WTC11 (cell line): ENCODE data around the gene SPTB. TPM values are rescaled to one million over a fixed set of nuclear protein-coding genes. Genes with fewer than 3 reads are reported as not detected.

Experiments
- ATAC-seq: fragments of 200-7000 bp; cut with Tn5 transposase; 2 replicates; pipeline ENCODE4 v1.10.0; 2021; ENCODE audit warnings: mild to moderate bottlenecking, moderate library complexity
- CTCF ChIA-PET: fragments of 300-600 bp; sonication (Branson Sonifier 250); formaldehyde crosslinking; loops from one replicate; lab custom pipeline; 2021; ENCODE audit warnings: antibody characterized with exemption; lab: Charles Lee
- POLR2A ChIA-PET: fragments of 350-600 bp; sonication (Branson Sonifier 250); formaldehyde crosslinking; loops from one replicate; lab custom pipeline; 2021; ENCODE audit warnings: antibody characterized with exemption; lab: Charles Lee
- DNase-seq: peaks from one replicate; pipeline ENCODE4 v3.0.0; 2021; ENCODE audit warnings: low spot score
- H3K27ac Mint-ChIP-seq: 2 replicates; pipeline ENCODE4 v1.8.0; 2021; ENCODE audit warnings: mixed read lengths
- H3K27me3 Mint-ChIP-seq: 2 replicates; pipeline ENCODE4 v1.8.0; 2021; ENCODE audit warnings: low read depth, mild to moderate bottlenecking, moderate library complexity, mixed read lengths
- H3K36me3 Mint-ChIP-seq: 2 replicates; pipeline ENCODE4 v1.8.0; 2021; ENCODE audit warnings: mixed read lengths
- H3K4me1 Mint-ChIP-seq: 2 replicates; pipeline ENCODE4 v1.8.0; 2022; ENCODE audit warnings: mixed read lengths
- H3K4me3 Mint-ChIP-seq: 2 replicates; pipeline ENCODE4 v1.8.0; 2021; ENCODE audit warnings: mild to moderate bottlenecking, moderate library complexity, mixed read lengths
- H3K9me3 Mint-ChIP-seq: 2 replicates; pipeline ENCODE4 v1.8.0; 2021; ENCODE audit warnings: mixed read lengths
- AR ChIP-seq: fragments of 250-450 bp; sonication (Bioruptor Pico); IDR thresholded peaks from 2 replicates; pipeline ENCODE4 v1.9.0; 2021; ENCODE audit warnings: mild to moderate bottlenecking
- CBFB ChIP-seq: sonication (generic); formaldehyde crosslinking; IDR thresholded peaks from 2 replicates; pipeline ENCODE4 v1.8.1; 2022; ENCODE audit warnings: mild to moderate bottlenecking, low read depth, missing genetic modification reagents
- CREB1 ChIP-seq: sonication (generic); formaldehyde crosslinking; IDR thresholded peaks from 2 replicates; pipeline ENCODE4 v1.8.0; 2023; ENCODE audit warnings: mild to moderate bottlenecking, missing genetic modification reagents
- E2F4 ChIP-seq: sonication (generic); formaldehyde crosslinking; IDR thresholded peaks from 2 replicates; pipeline ENCODE4 v1.8.1; 2022; ENCODE audit warnings: low read depth, mild to moderate bottlenecking, moderate library complexity, missing genetic modification reagents, borderline replicate concordance
- GABPB1 ChIP-seq: sonication (generic); formaldehyde crosslinking; IDR thresholded peaks from 2 replicates; pipeline ENCODE4 v1.8.1; 2023; ENCODE audit warnings: mild to moderate bottlenecking, missing genetic modification reagents
- MAX ChIP-seq: sonication (generic); formaldehyde crosslinking; IDR thresholded peaks from 2 replicates; pipeline ENCODE4 v1.8.0; 2022; ENCODE audit warnings: mild to moderate bottlenecking, missing genetic modification reagents
- MLX ChIP-seq: sonication (generic); formaldehyde crosslinking; IDR thresholded peaks from 2 replicates; pipeline ENCODE4 v1.8.1; 2023; ENCODE audit warnings: mild to moderate bottlenecking, missing genetic modification reagents, moderate library complexity
- NFYB ChIP-seq: sonication (generic); formaldehyde crosslinking; conservative IDR thresholded peaks from 2 replicates; pipeline ENCODE4 v1.8.0; 2022; ENCODE audit warnings: low read depth, missing genetic modification reagents
- NR2C2 ChIP-seq: sonication (generic); formaldehyde crosslinking; IDR thresholded peaks from 2 replicates; pipeline ENCODE4 v1.8.0; 2022; ENCODE audit warnings: mild to moderate bottlenecking, missing genetic modification reagents
- OVOL2 ChIP-seq: fragments of 250-450 bp; sonication (Bioruptor Pico); IDR thresholded peaks from 2 replicates; pipeline ENCODE4 v1.9.0; 2021; ENCODE audit warnings: mild to moderate bottlenecking, borderline replicate concordance
- PREB ChIP-seq: sonication (generic); formaldehyde crosslinking; IDR thresholded peaks from 2 replicates; pipeline ENCODE4 v1.8.1; 2022; ENCODE audit warnings: mild to moderate bottlenecking, missing genetic modification reagents, moderate library complexity, borderline replicate concordance
- RELA ChIP-seq: sonication (generic); formaldehyde crosslinking; IDR thresholded peaks from 2 replicates; pipeline ENCODE4 v1.8.1; 2022; ENCODE audit warnings: missing genetic modification reagents, mild to moderate bottlenecking, borderline replicate concordance
- TEAD4 ChIP-seq: sonication (generic); formaldehyde crosslinking; IDR thresholded peaks from 2 replicates; pipeline ENCODE4 v1.8.0; 2022; ENCODE audit warnings: mild to moderate bottlenecking, missing genetic modification reagents
- ZNF532 ChIP-seq: fragments of 250-450 bp; sonication (Bioruptor Pico); IDR thresholded peaks from 2 replicates; pipeline ENCODE4 v1.9.0; 2021; ENCODE audit warnings: mild to moderate bottlenecking, borderline replicate concordance
- total RNA-seq: library from RNA; stranded (reverse); gene quantifications from 3 replicates; pipeline ENCODE4 v1.2.3, GENCODE V29; 2021

The SPTB gene
- total RNA-seq, 1 experiment from 2014 or later: 3.2 TPM

- no peak for DNase-seq
- no peaks in the 10 kb centered on the region for H3K27me3 Mint-ChIP-seq
- peaks cover 57% of the 10 kb centered on the region for H3K36me3 Mint-ChIP-seq
- H3K4me1 Mint-ChIP-seq: peaks cover 7% of the 10 kb centered on the region
- no peak overlapping the region for H3K27ac Mint-ChIP-seq
- no peak overlapping the region for H3K4me3 Mint-ChIP-seq
- CTCF ChIA-PET: interaction anchor here (1.0 to 1.5 kb wide), 2 partner anchors 23 to 59 kb away, joined by 3 to 4 read pairs; no protein-coding TSS in a partner anchor
- H3K9me3 Mint-ChIP-seq: no peaks in the 10 kb centered on the region
- TF ChIP-seq AR (CRISPR knock-in tag) (no peak), RELA (CRISPR knock-in tag) (no peak)
- POLR2A ChIA-PET: no interaction called here
- ATAC-seq: no peak
Measured at GRCh38 chr14:64741200-64741599, 138.5 kb downstream of the SPTB start.

GRCh38 chr14:64738281-64738804 lies 141.4 kb downstream of the SPTB start:
- no peak for ATAC-seq
- no peak overlapping the region for H3K27ac Mint-ChIP-seq
- no peak overlapping the region for H3K4me3 Mint-ChIP-seq
- H3K27me3 Mint-ChIP-seq: no peaks in the 10 kb centered on the region
- CTCF ChIA-PET: no interaction called here
- peaks cover 11% of the 10 kb centered on the region for H3K4me1 Mint-ChIP-seq
- POLR2A ChIA-PET: no interaction called here
- no peaks in the 10 kb centered on the region for H3K9me3 Mint-ChIP-seq
- TF ChIP-seq NR2C2 (CRISPR knock-in tag): no peak
- TF ChIP-seq PREB (CRISPR knock-in tag): no peak
- TF ChIP-seq MAX (CRISPR knock-in tag): no peak
- no peak for TF ChIP-seq OVOL2 (CRISPR knock-in tag)
- TF ChIP-seq TEAD4 (CRISPR knock-in tag): no peak
- TF ChIP-seq CBFB (CRISPR knock-in tag): no peak
- no peak for TF ChIP-seq GABPB1 (CRISPR knock-in tag)
- no peak for TF ChIP-seq E2F4 (CRISPR knock-in tag)
- TF ChIP-seq MLX (CRISPR knock-in tag): no peak
- TF ChIP-seq NFYB (CRISPR knock-in tag): no peak
- no peak for TF ChIP-seq ZNF532 (CRISPR knock-in tag)
- no peak for TF ChIP-seq CREB1
- peaks cover 45% of the 10 kb centered on the region for H3K36me3 Mint-ChIP-seq
- DNase-seq: no peak
